Lower leg skin (tissue), 4 donors: ENCODE results near the gene SMAD6. TPM values are rescaled to one million over a fixed set of nuclear protein-coding genes. Genes with fewer than 3 reads are reported as not detected.

Source experiments
- DNase-seq, 2 donors: peaks; one replicate each; pipeline ENCODE4 v3.0.0-alpha.2; 2019; ENCODE audit warnings: low spot score in 2 of 2
- H3K4me3 ChIP-seq: fragments of 200-600 bp; sonication (generic); 2 replicates; pipeline ENCODE4 v1.5.1; 2017; ENCODE audit warnings: mild to moderate bottlenecking, low read depth; ENCODE audit not compliant: poor library complexity, severe bottlenecking
- CTCF ChIP-seq, 3 donors: fragments of 450-650 bp; IDR thresholded peaks; one replicate each; pipeline ENCODE4 v1.5.1; 2016; ENCODE audit warnings: antibody characterized with exemption in 3 of 3, mild to moderate bottlenecking in 3 of 3, moderate library complexity in 2 of 3
- POLR2A ChIP-seq, 2 donors: fragments of 450-650 bp; IDR thresholded peaks; one replicate each; pipeline ENCODE4 v1.6.1; 2016 to 2017; ENCODE audit warnings: antibody characterized with exemption in 2 of 2, mild to moderate bottlenecking in 1 of 2, moderate library complexity in 1 of 2
- WGBS, 2 donors: methylation state at CpG; one replicate each; pipeline ENCODE4 v1.1.5; 2018; 5-methylcytosine and 5-hydroxymethylcytosine counted together
- intact Hi-C: fragments of 100-400 bp; cut with DNase I; formaldehyde crosslinking; loops from one replicate; pipeline ENCODE4 v1.15.0; 2023; ENCODE audit warnings: low total_unique reads
- total RNA-seq, 4 donors: library from RNA; depleted of rRNA; stranded (reverse); fragments of >200 nt; gene quantifications; one replicate each; pipeline ENCODE4 v1.1.0, GENCODE V29; 2016

SMAD6 gene
- total RNA-seq, 4 donors from 2014 or later, result 2.0 to 9.1 (median 6.7) TPM

- DNase-seq, result no peak
- intact Hi-C loops, result no loop called here
- H3K4me3 ChIP-seq, result no peak overlapping the region
- WGBS, 2 donors, result 66 to 72% methylated on average over 13 of the region's 13 CpGs
- no peak for TF ChIP-seq POLR2A (IDR thresholded peaks at IDR 0.05)
- no peak for TF ChIP-seq CTCF (IDR thresholded peaks at IDR 0.05)
Observed at GRCh38 chr15:66802025-66803001, 100.3 kb downstream of the SMAD6 start.

- intact Hi-C loops, result no loop called here
- H3K4me3 ChIP-seq, result no peak overlapping the region
- peak; percentile 74 to 97 for DNase-seq
- TF ChIP-seq POLR2A (IDR thresholded peaks at IDR 0.05), result no peak
- no peak for TF ChIP-seq CTCF (IDR thresholded peaks at IDR 0.05)
- WGBS, 2 donors, result 8 to 16% methylated on average over 12 of the region's 12 CpGs
Observed at GRCh38 chr15:66803182-66803729, 101.2 kb downstream of the SMAD6 start.

GRCh38 chr15:66803749-66804148, 101.7 kb downstream of the SMAD6 start:
- WGBS, 2 donors, result 29 to 40% methylated on average over 1 of the region's 1 CpG
- no peak for TF ChIP-seq CTCF (IDR thresholded peaks at IDR 0.05)
- no peak for TF ChIP-seq POLR2A (IDR thresholded peaks at IDR 0.05)

GRCh38 chr15:66805202-66805885, 103.3 kb downstream of the SMAD6 start:
- DNase-seq, result peak in 1 of 2 donors; percentile 42
- 88 to 89% methylated on average over 3 of the region's 3 CpGs for WGBS, 2 donors
- intact Hi-C loops, result no loop called here
- no peak for TF ChIP-seq POLR2A (IDR thresholded peaks at IDR 0.05)
- no peak for TF ChIP-seq CTCF (IDR thresholded peaks at IDR 0.05)
- H3K4me3 ChIP-seq, result no peak overlapping the region

More at GRCh38 chr15:66803749-66804148, 101.7 kb downstream of the SMAD6 start:
- H3K4me3 ChIP-seq, result no peak overlapping the region
- DNase-seq, result no peak
- intact Hi-C loops, result no loop called here

- intact Hi-C loops, result no loop called here
- no peak for TF ChIP-seq POLR2A (IDR thresholded peaks at IDR 0.05)
- TF ChIP-seq CTCF (IDR thresholded peaks at IDR 0.05), result no peak
- H3K4me3 ChIP-seq, result no peak overlapping the region
- WGBS, 2 donors, result 95 to 97% methylated on average over 21 of the region's 21 CpGs
- DNase-seq, result no peak
Observed at GRCh38 chr15:66808181-66808824, 106.3 kb downstream of the SMAD6 start.
